HUES64 (cell line): ENCODE results near the gene ABCC4.

ENCODE experiments used
- H3K27ac ChIP-seq: 2 replicates; pipeline ENCODE4 v1.7.0; 2013; ENCODE audit warnings: low read depth, low read length, inconsistent platforms
- H3K27me3 ChIP-seq: 2 replicates; pipeline ENCODE4 v1.6.1; 2013; ENCODE audit warnings: mild to moderate bottlenecking, low read length; ENCODE audit not compliant: insufficient read depth
- H3K36me3 ChIP-seq: 2 replicates; pipeline ENCODE4 v1.6.1; 2013; ENCODE audit warnings: mild to moderate bottlenecking, low read length; ENCODE audit not compliant: insufficient read depth
- H3K4me1 ChIP-seq: 2 replicates; pipeline ENCODE4 v1.6.1; 2013; ENCODE audit warnings: mild to moderate bottlenecking, low read length, moderate library complexity; ENCODE audit not compliant: insufficient read depth
- H3K4me3 ChIP-seq: 2 replicates; pipeline ENCODE4 v1.5.1; 2013; ENCODE audit warnings: mild to moderate bottlenecking, low read length, moderate library complexity
- H3K9ac ChIP-seq: 2 replicates; pipeline ENCODE4 v1.6.1; 2013; ENCODE audit warnings: mild to moderate bottlenecking, low read depth, low read length
- H3K9me3 ChIP-seq: 2 replicates; pipeline ENCODE4 v1.6.1; 2013; ENCODE audit warnings: low read depth, low read length; ENCODE audit not compliant: insufficient read depth
- WGBS: fragments of 150-250, 120-280 bp; methylation state at CpG from one replicate; pipeline ENCODE4 v1.1.7; 2013; ENCODE audit warnings: missing lambda C conversion rate; 5-methylcytosine and 5-hydroxymethylcytosine counted together

ABCC4 gene

DNA sequence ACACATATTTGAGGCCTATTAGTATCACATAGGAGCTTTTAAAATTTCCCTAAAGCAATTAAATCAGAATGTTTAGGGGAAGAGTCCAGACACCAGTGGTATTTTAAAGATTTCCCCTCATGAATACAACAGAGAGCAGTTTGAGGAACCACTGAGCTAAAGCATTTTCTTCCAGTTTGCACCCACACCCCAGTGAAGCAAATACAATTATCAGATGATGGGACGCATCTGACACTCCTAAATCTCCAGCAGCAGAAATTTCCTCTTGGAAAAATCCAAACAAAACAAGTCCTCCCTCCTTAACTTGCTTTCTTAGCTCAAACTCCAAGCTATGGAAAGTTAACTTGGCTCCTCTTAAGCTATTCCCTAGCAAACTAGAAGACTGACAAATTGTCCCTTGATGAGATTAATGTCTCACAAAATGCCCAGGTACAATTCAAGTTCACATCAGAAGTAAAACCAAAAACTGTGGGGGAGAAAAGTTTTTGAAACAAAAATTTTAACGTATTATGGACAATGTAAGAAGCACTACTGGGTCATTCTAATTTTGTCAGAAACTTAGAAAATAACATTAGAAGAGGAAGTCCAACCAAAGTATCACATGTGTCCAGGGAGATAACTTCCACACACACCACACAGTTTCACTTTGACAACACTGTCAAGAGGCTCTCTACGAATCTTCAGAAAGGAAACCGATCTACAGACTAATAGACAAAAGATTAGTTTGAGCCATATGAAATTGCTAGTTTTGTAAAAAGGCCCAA lies 74.1 kb downstream of the ABCC4 start:
- H3K36me3 ChIP-seq, result no peaks in the 10 kb centered on the region
- H3K27me3 ChIP-seq, result no peaks in the 10 kb centered on the region
- H3K9me3 ChIP-seq, result no peaks in the 10 kb centered on the region
- no peaks in the 10 kb centered on the region for H3K4me1 ChIP-seq
- no peak overlapping the region for H3K9ac ChIP-seq
- 86% methylated on average over 4 of the region's 4 CpGs for WGBS
- H3K4me3 ChIP-seq, result no peak overlapping the region
- H3K27ac ChIP-seq, result no peak overlapping the region

DNA sequence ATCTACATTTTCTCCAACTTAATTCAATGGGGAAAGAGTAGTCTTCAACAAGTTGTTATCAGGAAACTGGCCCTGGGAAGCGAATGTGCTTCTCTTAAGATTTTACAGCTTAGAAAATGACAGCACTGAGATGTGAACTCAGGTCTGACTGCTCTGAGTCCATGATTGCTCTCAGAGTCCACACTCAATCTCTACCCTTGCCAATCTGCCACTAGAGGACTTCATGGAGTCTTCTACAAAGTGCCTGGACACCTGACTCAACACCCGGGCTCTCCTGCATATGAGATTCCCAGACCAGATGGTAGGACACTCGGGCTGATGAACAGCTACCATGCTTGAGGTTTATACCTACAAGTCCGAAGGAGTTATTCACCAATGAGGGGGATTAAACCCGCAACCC lies 74.8 kb downstream of the ABCC4 start:
- Histone ChIP-seq H3K9ac (no peak overlapping the region), H3K4me3 (no peak overlapping the region), H3K27ac (no peak overlapping the region), H3K9me3 (no peaks in the 10 kb centered on the region), H3K27me3 (no peaks in the 10 kb centered on the region), H3K4me1 (no peaks in the 10 kb centered on the region), H3K36me3 (no peaks in the 10 kb centered on the region)
- 94% methylated on average over 5 of the region's 5 CpGs for WGBS

DNA sequence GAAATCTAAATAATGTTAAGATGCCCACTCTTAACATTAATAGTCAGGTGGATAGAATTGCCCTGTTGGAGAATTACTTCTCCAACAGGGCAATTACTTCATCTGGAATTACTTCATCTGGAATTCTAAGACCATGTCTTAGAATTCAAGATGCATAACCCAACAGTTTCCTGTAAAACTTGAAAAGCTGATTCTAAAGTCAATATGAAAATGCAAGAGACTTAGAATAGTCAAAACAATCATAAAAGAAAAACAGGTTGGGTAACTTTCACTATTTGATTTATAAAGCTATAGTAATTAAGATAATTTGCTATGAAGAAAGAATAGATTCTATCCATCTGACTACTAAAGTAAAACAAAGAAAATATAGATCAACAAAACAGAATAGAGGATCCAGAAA lies 75.2 kb downstream of the ABCC4 start:
- Histone ChIP-seq H3K9ac (no peak overlapping the region), H3K9me3 (no peaks in the 10 kb centered on the region), H3K36me3 (no peaks in the 10 kb centered on the region), H3K4me1 (no peaks in the 10 kb centered on the region), H3K27me3 (no peaks in the 10 kb centered on the region), H3K27ac (no peak overlapping the region), H3K4me3 (no peak overlapping the region)

DNA sequence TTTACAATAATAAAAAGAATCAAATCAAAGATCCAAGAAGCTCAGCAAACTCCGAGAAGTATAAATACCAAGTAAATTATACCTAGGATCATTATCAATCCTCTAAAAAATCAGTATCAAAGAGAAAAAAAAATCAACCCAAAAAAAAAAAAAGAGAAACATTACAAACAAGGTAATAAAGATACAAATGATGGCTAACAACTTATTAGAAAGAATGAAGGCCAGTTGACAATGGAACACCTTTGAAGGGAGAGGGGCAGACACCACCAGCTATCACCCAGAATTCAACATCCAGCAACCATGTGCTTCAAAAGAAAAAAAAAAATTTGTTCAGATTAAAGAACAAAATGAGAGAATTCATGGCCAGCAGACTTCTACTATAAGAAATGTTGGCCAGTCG lies 77.2 kb downstream of the ABCC4 start:
- no peaks in the 10 kb centered on the region for H3K9me3 ChIP-seq
- no peak overlapping the region for H3K4me3 ChIP-seq
- no peaks in the 10 kb centered on the region for H3K36me3 ChIP-seq
- H3K27ac ChIP-seq, result no peak overlapping the region
- H3K27me3 ChIP-seq, result no peaks in the 10 kb centered on the region
- 100% methylated on average over 1 of the region's 2 CpGs for WGBS
- H3K4me1 ChIP-seq, result no peaks in the 10 kb centered on the region
- H3K9ac ChIP-seq, result no peak overlapping the region

DNA sequence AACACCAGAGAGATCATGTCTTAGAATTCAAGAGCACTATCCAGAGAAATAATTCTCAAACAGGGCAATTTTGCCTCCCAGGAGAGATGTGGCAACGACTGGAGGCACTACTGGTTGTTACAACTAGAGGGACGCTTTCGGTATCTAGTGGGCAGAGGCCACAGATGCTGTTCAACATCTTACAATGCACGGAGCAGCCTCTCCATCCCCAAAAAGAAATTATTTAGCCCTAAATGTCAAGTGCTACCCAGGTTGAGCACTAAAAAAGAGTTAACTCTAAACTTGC lies 78.6 kb downstream of the ABCC4 start:
- H3K27ac ChIP-seq, result no peak overlapping the region
- 91% methylated on average over 4 of the region's 4 CpGs for WGBS
- H3K4me3 ChIP-seq, result no peak overlapping the region
- no peaks in the 10 kb centered on the region for H3K27me3 ChIP-seq
- no peak overlapping the region for H3K9ac ChIP-seq
- no peaks in the 10 kb centered on the region for H3K4me1 ChIP-seq
- no peaks in the 10 kb centered on the region for H3K36me3 ChIP-seq
- no peaks in the 10 kb centered on the region for H3K9me3 ChIP-seq

DNA sequence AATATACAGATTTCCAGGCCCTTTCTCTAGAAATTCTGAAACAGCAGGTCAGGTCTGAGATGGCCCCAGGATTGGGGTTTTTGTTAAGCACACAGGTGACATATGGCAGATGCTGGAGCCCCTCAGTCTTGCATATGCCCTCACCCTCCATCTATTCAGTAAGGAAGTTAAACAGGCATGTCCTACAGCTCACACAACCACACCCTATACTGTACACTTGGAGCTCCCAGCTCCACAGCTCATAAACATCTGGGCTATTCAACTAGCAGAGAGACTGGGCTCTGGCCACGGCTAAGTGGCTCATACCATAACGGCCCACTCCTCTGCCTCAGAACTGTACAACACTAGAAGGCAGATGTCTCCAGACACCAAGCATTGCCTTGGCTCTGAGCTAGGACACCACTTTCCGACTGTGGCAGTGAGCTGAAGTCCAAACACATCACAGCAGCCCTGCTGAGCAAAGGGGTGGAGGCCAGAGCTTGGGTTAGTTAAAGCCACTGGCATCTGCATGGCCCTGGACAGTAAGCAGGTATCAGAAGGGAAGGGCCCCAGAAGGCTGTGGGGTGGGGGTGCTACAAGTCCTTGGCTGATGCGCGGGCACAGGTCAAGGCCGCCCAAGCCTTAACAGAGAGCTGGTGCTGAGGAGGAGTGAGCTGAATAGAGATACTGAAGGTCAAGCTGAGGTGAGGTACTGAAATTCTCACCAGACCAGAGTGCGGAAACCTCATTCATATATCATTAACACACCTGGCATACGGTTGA lies 79.1 kb downstream of the ABCC4 start:
- Histone ChIP-seq H3K27ac (no peak overlapping the region), H3K4me1 (no peaks in the 10 kb centered on the region), H3K9ac (no peak overlapping the region), H3K27me3 (no peaks in the 10 kb centered on the region), H3K4me3 (no peak overlapping the region), H3K9me3 (no peaks in the 10 kb centered on the region), H3K36me3 (no peaks in the 10 kb centered on the region)
- 88% methylated on average over 8 of the region's 8 CpGs for WGBS

DNA sequence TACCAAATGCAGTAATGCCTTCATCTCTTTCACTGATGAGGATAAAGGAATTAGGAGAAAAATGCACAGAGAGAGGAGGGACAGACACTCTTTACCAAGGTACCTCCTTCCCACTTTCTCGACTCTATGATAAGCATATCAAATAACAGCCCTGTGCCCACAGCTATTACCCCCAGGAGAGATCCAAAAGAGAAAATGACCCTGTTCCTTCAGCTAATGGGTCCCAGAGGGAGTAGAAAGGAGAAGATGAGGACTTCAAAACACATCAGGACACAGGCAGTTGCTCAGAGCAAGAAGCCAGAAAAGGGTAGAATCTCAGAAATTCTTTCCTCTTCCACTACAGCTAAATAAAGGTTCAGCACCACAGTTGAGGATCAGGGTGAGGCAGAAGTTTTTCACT lies 80.6 kb downstream of the ABCC4 start:
- H3K36me3 ChIP-seq, result no peaks in the 10 kb centered on the region
- no peaks in the 10 kb centered on the region for H3K27me3 ChIP-seq
- H3K4me3 ChIP-seq, result no peak overlapping the region
- no peak overlapping the region for H3K27ac ChIP-seq
- H3K4me1 ChIP-seq, result 0 out of 2 replicates have a peak, but pooled peaks cover 4% of the 10 kb centered on the region
- H3K9me3 ChIP-seq, result no peaks in the 10 kb centered on the region
- no peak overlapping the region for H3K9ac ChIP-seq
- WGBS, result 100% methylated on average over 1 of the region's 1 CpG

DNA sequence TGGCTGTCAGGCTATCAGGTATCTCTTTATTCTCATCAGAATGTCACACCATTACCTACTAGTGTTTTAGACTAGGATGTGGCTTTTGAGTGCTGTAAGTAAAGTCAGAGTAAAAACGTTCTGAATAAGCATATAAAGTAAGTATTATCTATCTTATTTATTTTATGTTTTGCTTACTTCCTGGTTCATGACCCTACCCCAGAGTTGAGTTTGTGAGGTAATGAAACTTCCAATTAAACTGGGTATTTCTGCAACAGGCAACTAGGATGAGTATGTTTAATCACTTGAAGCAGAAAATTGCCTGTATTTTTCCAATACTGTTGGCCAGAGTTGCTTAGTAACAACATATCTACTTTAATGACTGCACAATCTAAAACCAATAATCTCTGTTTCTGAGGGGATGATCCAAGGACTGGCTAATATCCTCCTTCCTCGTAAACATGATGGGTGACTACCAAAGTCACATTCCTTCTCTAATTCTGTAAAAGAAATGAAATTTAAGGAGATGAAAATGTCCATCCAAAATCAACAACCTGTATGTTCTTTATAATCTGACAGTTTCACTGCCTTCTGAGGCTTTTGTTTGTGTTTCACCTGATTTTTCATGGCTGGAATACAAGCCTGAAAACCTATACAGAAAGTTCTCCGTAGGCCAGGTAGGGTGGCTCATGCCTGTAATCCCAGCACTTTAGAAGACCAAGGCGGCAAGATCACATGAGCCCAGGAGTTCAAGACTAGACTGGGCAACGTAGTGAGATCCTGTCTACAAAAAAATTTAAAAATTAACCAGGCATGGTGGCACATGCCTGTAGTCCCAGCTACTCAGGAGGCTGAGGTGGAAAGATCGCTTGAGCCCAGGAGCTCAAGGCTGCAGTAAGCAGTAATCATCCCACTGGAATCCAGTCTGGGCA lies 83.1 kb downstream of the ABCC4 start:
- Histone ChIP-seq H3K27ac (no peak overlapping the region), H3K27me3 (no peaks in the 10 kb centered on the region), H3K4me3 (no peak overlapping the region), H3K9ac (no peak overlapping the region), H3K36me3 (no peaks in the 10 kb centered on the region), H3K9me3 (no peaks in the 10 kb centered on the region), H3K4me1 (0 out of 2 replicates have a peak, but pooled peaks cover 4% of the 10 kb centered on the region)
- 85% methylated on average over 5 of the region's 6 CpGs for WGBS

DNA sequence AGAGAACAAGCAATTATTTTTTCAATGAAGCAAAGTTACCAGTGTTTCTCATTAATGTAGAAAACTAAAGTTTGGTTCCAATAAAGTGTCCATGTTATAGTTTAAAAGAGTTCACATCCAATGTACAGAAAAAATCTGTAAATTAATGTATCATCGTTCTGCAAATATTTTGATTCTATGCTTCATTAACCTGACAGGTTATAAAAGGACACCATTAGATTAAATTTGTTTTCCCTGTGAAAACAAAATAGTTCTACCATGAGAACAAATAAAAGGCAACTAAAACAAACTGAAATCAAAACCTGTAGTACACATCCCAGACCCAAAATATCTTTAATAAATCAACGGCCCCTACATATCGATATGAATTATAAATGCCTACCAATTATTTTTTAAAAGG lies 85.1 kb downstream of the ABCC4 start:
- no peak overlapping the region for H3K9ac ChIP-seq
- WGBS, result 100% methylated on average over 3 of the region's 3 CpGs
- no peak overlapping the region for H3K4me3 ChIP-seq
- no peak overlapping the region for H3K27ac ChIP-seq
- 0 out of 2 replicates have a peak, but pooled peaks cover 4% of the 10 kb centered on the region for H3K4me1 ChIP-seq
- H3K9me3 ChIP-seq, result no peaks in the 10 kb centered on the region
- H3K36me3 ChIP-seq, result no peaks in the 10 kb centered on the region
- H3K27me3 ChIP-seq, result no peaks in the 10 kb centered on the region

DNA sequence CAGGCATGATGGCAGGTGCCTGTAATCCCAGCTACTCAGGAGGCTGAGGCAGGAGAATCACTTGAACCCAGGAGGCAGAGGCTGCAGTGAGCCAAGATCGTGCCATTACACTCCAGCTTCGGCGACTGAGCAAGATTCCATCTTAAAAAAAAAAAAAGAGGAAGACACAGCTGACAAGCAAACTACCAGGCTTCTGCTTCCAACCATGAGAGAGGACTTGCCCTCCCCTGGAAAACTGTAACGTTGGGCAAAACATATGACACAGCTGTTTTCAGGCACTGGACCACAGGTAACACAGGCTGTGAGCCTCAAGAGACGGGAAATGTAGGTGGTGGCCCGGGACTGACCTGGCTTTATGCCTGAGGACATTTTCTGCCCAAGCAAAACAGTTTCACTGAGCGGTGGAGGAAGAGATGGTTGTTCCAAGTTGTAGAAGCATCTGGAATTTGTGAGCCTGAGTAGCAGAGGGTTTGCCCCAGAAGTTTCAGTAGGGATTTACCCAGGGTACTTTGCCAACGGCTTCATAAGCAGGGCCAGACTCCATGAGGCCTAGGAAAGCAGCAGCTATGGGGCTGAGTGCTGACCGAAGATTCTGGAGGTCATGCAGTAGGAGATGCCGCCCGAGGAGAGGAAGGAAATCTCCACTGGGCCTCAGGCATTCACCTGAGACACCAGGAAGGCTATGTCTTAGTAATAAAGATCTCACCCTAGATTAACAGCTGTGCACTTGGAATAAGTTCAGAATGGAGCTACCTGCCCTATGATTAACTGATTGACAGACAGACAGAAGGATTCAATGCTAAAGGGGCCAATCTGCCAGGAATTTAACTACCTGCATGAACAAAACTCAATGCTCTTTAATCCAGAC lies 88.0 kb downstream of the ABCC4 start:
- 90% methylated on average over 11 of the region's 11 CpGs for WGBS
- Histone ChIP-seq H3K4me3 (no peak overlapping the region), H3K27me3 (no peaks in the 10 kb centered on the region), H3K4me1 (0 out of 2 replicates have a peak, but pooled peaks cover 4% of the 10 kb centered on the region), H3K9ac (no peak overlapping the region), H3K9me3 (no peaks in the 10 kb centered on the region), H3K36me3 (no peaks in the 10 kb centered on the region), H3K27ac (no peak overlapping the region)
